Muscle layer of colon (tissue), 2 donors: ENCODE measurements around the gene LYST.
"Not testable (repeated sequence)": the region's sequence is repeated elsewhere in the genome, so short reads cannot be mapped to it uniquely, and the experiment has no call there.

ENCODE experiments used
- H3K27ac ChIP-seq: one replicate; pipeline ENCODE4 v1.7.0; 2013; ENCODE audit warnings: low read depth, mild to moderate bottlenecking, low read length, moderate library complexity
- H3K27me3 ChIP-seq, 2 donors: one replicate each; pipeline ENCODE4 v1.7.0; 2013; ENCODE audit warnings: low read length in 2 of 2, mild to moderate bottlenecking in 2 of 2; ENCODE audit not compliant: insufficient read depth in 2 of 2, control insufficient read depth in 1 of 2
- H3K36me3 ChIP-seq: one replicate; pipeline ENCODE4 v1.7.0; 2013; ENCODE audit warnings: mild to moderate bottlenecking, low read length; ENCODE audit not compliant: insufficient read depth
- H3K4me1 ChIP-seq: one replicate; pipeline ENCODE4 v1.7.0; 2013; ENCODE audit warnings: mild to moderate bottlenecking, low read length; ENCODE audit not compliant: insufficient read depth
- H3K4me3 ChIP-seq, 2 donors: one replicate each; pipeline ENCODE4 v1.7.0; 2013; ENCODE audit warnings: low read length in 2 of 2, low read depth in 1 of 2, mild to moderate bottlenecking in 1 of 2, moderate library complexity in 1 of 2
- H3K9ac ChIP-seq: one replicate; pipeline ENCODE4 v1.7.0; 2013; ENCODE audit warnings: low read length
- H3K9me3 ChIP-seq: one replicate; pipeline ENCODE4 v1.7.0; 2013; ENCODE audit warnings: mild to moderate bottlenecking, low read length
- donor health status: abdominal sarcoma.
- donor health status: Adenocarcinoma of cecum.

The LYST gene

GRCh38 chr1:235779770-235780169 is 86.9 kb downstream of the LYST start:
- H3K27ac ChIP-seq: no peak overlapping the region
- H3K9me3 ChIP-seq: no peaks in the 10 kb centered on the region
- H3K4me3 ChIP-seq: no peak overlapping the region
- peaks cover 8% of the 10 kb centered on the region for H3K36me3 ChIP-seq
- no peak overlapping the region for H3K9ac ChIP-seq
- no peaks in the 10 kb centered on the region for H3K27me3 ChIP-seq
- no peaks in the 10 kb centered on the region for H3K4me1 ChIP-seq

GRCh38 chr1:235776396-235776795 is 90.3 kb downstream of the LYST start:
- peaks cover 20% of the 10 kb centered on the region for H3K36me3 ChIP-seq

GRCh38 chr1:235775246-235775860 is 91.4 kb downstream of the LYST start:
- Histone ChIP-seq H3K27ac (no peak overlapping the region), H3K4me1 (no peaks in the 10 kb centered on the region), H3K36me3 (peaks cover 20% of the 10 kb centered on the region), H3K4me3 (no peak overlapping the region), H3K27me3 (no peaks in the 10 kb centered on the region), H3K9me3 (no peaks in the 10 kb centered on the region), H3K9ac (no peak overlapping the region)

More at GRCh38 chr1:235776396-235776795, 90.3 kb downstream of the LYST start:
- no peak overlapping the region for H3K4me3 ChIP-seq
- no peaks in the 10 kb centered on the region for H3K9me3 ChIP-seq
- no peak overlapping the region for H3K9ac ChIP-seq
- H3K4me1 ChIP-seq: no peaks in the 10 kb centered on the region
- H3K27ac ChIP-seq: no peak overlapping the region
- no peaks in the 10 kb centered on the region for H3K27me3 ChIP-seq

- H3K4me3 ChIP-seq: no peak overlapping the region
- H3K9me3 ChIP-seq: no peaks in the 10 kb centered on the region
- no peaks in the 10 kb centered on the region for H3K4me1 ChIP-seq
- no peak overlapping the region for H3K9ac ChIP-seq
- no peak overlapping the region for H3K27ac ChIP-seq
- H3K36me3 ChIP-seq: peaks cover 21% of the 10 kb centered on the region
- H3K27me3 ChIP-seq: no peaks in the 10 kb centered on the region
Observed at GRCh38 chr1:235767795-235768194, 98.9 kb downstream of the LYST start.

- no peak overlapping the region for H3K27ac ChIP-seq
- H3K4me3 ChIP-seq: no peak overlapping the region
- no peaks in the 10 kb centered on the region for H3K9me3 ChIP-seq
- H3K27me3 ChIP-seq: no peaks in the 10 kb centered on the region
- peaks cover 20% of the 10 kb centered on the region for H3K36me3 ChIP-seq
- no peak overlapping the region for H3K9ac ChIP-seq
- H3K4me1 ChIP-seq: no peaks in the 10 kb centered on the region
Observed at GRCh38 chr1:235766794-235767285, 99.9 kb downstream of the LYST start.

GRCh38 chr1:235763962-235764361 is 102.7 kb downstream of the LYST start:
- Histone ChIP-seq H3K36me3 (peaks cover 24% of the 10 kb centered on the region), H3K27ac (no peak overlapping the region), H3K27me3 (no peaks in the 10 kb centered on the region), H3K4me1 (no peaks in the 10 kb centered on the region), H3K4me3 (no peak overlapping the region), H3K9ac (no peak overlapping the region), H3K9me3 (no peaks in the 10 kb centered on the region)

GRCh38 chr1:235759336-235759735 is 107.4 kb downstream of the LYST start:
- Histone ChIP-seq H3K4me1 (no peaks in the 10 kb centered on the region), H3K27ac (no peak overlapping the region), H3K9ac (no peak overlapping the region), H3K9me3 (no peaks in the 10 kb centered on the region), H3K36me3 (peaks cover 33% of the 10 kb centered on the region), H3K27me3 (no peaks in the 10 kb centered on the region), H3K4me3 (no peak overlapping the region)

- Histone ChIP-seq H3K9me3 (no peaks in the 10 kb centered on the region), H3K27me3 (no peaks in the 10 kb centered on the region), H3K27ac (no peak overlapping the region), H3K9ac (no peak overlapping the region), H3K4me1 (no peaks in the 10 kb centered on the region), H3K36me3 (peaks cover 30% of the 10 kb centered on the region), H3K4me3 (no peak overlapping the region)
Observed at GRCh38 chr1:235758931-235759330, 107.8 kb downstream of the LYST start.

- Histone ChIP-seq H3K4me3 (no peak overlapping the region), H3K36me3 (peaks cover 20% of the 10 kb centered on the region), H3K4me1 (no peaks in the 10 kb centered on the region), H3K27me3 (no peaks in the 10 kb centered on the region), H3K9me3 (no peaks in the 10 kb centered on the region), H3K9ac (no peak overlapping the region), H3K27ac (no peak overlapping the region)
Observed at GRCh38 chr1:235757587-235758096, 109.1 kb downstream of the LYST start.

GRCh38 chr1:235754186-235754585 is 112.5 kb downstream of the LYST start:
- H3K9me3 ChIP-seq, H3K4me3 ChIP-seq, H3K27ac ChIP-seq, H3K9ac ChIP-seq, H3K27me3 ChIP-seq, H3K4me1 ChIP-seq: not testable (repeated sequence)
- peaks cover 27% of the 10 kb centered on the region for H3K36me3 ChIP-seq

- Histone ChIP-seq H3K9me3 (no peaks in the 10 kb centered on the region), H3K4me3 (no peak overlapping the region), H3K4me1 (no peaks in the 10 kb centered on the region), H3K9ac (no peak overlapping the region), H3K36me3 (peaks cover 12% of the 10 kb centered on the region), H3K27ac (no peak overlapping the region), H3K27me3 (no peaks in the 10 kb centered on the region)
Observed at GRCh38 chr1:235749755-235750300, 116.9 kb downstream of the LYST start.

- Histone ChIP-seq H3K36me3 (peaks cover 12% of the 10 kb centered on the region), H3K27ac (no peak overlapping the region), H3K4me1 (no peaks in the 10 kb centered on the region)
Observed at GRCh38 chr1:235748747-235749146, 118.0 kb downstream of the LYST start.

More at GRCh38 chr1:235748747-235749146, 118.0 kb downstream of the LYST start:
- H3K27me3 ChIP-seq: no peaks in the 10 kb centered on the region
- no peak overlapping the region for H3K4me3 ChIP-seq
- H3K9ac ChIP-seq: no peak overlapping the region
- no peaks in the 10 kb centered on the region for H3K9me3 ChIP-seq
